SK-N-SH (cell line): ENCODE results near the gene TRAFD1. TPM values are rescaled to one million over a fixed set of nuclear protein-coding genes. Genes with fewer than 3 reads are reported as not detected.
"Not testable (repeated sequence)": the region's sequence is repeated elsewhere in the genome, so short reads cannot be mapped to it uniquely, and the experiment has no call there.

Source experiments
- CTCF ChIA-PET: fragments of 300-600, 350-600 bp; formaldehyde crosslinking; extraction: SDS; loops from one replicate; lab custom pipeline; 2021; lab: Yijun Ruan, JAX
- POLR2A ChIA-PET: fragments of 350-600 bp; sonication (Branson Sonifier 250); formaldehyde crosslinking; extraction: SDS; loops from one replicate; lab custom pipeline; 2020; ENCODE audit warnings: antibody characterized with exemption, inconsistent platforms; lab: Yijun Ruan, JAX
- DNase-seq: peaks from one replicate; pipeline ENCODE4 v3.0.0; 2012
- H2AFZ ChIP-seq: fragments of 200-600 bp; sonication (generic); 2 replicates; pipeline ENCODE4 v1.8.1; 2016; ENCODE audit warnings: antibody characterized with exemption, mild to moderate bottlenecking, low read depth
- H3F3A ChIP-seq: fragments of 200-600 bp; sonication (generic); replicated peaks from 2 replicates; pipeline ENCODE3; 2016; ENCODE audit warnings: antibody characterized with exemption, mild to moderate bottlenecking; ENCODE audit not compliant: insufficient read depth
- H3K27ac ChIP-seq, 2 experiments: fragments of 200-500 bp in 1 of 2; fragments of 200-600 bp in 1 of 2; sonication (Bioruptor generic) in 1 of 2; sonication (generic), shearing (Covaris generic) in 1 of 2; 2 replicates each; pipeline versions ENCODE4 v1.5.1 to v1.6.1; 2014 to 2016; ENCODE audit warnings: low read depth in 2 of 2, inconsistent platforms in 1 of 2, low read length in 1 of 2, mild to moderate bottlenecking in 1 of 2, mixed read lengths in 1 of 2
- H3K27me3 ChIP-seq: fragments of 200-600 bp; sonication (generic), shearing (Covaris generic); 2 replicates; pipeline ENCODE4 v1.6.1; 2016; ENCODE audit warnings: mixed run types; ENCODE audit not compliant: insufficient read depth
- H3K36me3 ChIP-seq, 2 experiments: fragments of 200-500 bp in 1 of 2; fragments of 200-600 bp in 1 of 2; sonication (Bioruptor generic) in 1 of 2; sonication (generic) in 1 of 2; replicated peaks in 1 of 2; 2 replicates each; pipeline versions ENCODE3 to v1.5.1; 2014 to 2016; ENCODE audit warnings: low read length in 1 of 2, mild to moderate bottlenecking in 1 of 2; ENCODE audit not compliant: insufficient read depth in 2 of 2, control insufficient read depth in 1 of 2
- H3K4me1 ChIP-seq, 2 experiments: fragments of 200-500 bp in 1 of 2; fragments of 200-600 bp in 1 of 2; sonication (Bioruptor generic) in 1 of 2; sonication (generic), shearing (Covaris generic) in 1 of 2; 2 replicates each; pipeline versions ENCODE4 v1.5.1 to v1.6.1; 2014 to 2016; ENCODE audit warnings: low read depth in 1 of 2, low read length in 1 of 2, mixed run types in 1 of 2; ENCODE audit not compliant: insufficient read depth in 2 of 2, control insufficient read depth in 1 of 2
- H3K4me2 ChIP-seq: fragments of 200-600 bp; sonication (generic), shearing (Covaris generic); 2 replicates; pipeline ENCODE4 v1.6.1; 2017; ENCODE audit warnings: mixed run types
- H3K4me3 ChIP-seq, 2 experiments: fragments of 200-500 bp in 1 of 2; fragments of 200-600 bp in 1 of 2; sonication (Bioruptor generic) in 1 of 2; sonication (generic), shearing (Covaris generic) in 1 of 2; 2 replicates each; pipeline versions ENCODE4 v1.5.1 to v1.8.1; 2014 to 2016; ENCODE audit warnings: low read depth in 2 of 2, inconsistent platforms in 1 of 2, low read length in 1 of 2, mild to moderate bottlenecking in 1 of 2, mixed read lengths in 1 of 2, moderate library complexity in 1 of 2
- H3K79me2 ChIP-seq: fragments of 200-600 bp; sonication (generic); 2 replicates; pipeline ENCODE4 v1.8.1; 2017; ENCODE audit warnings: mild to moderate bottlenecking; ENCODE audit not compliant: insufficient read depth
- H3K9ac ChIP-seq: fragments of 200-600 bp; sonication (generic); 2 replicates; pipeline ENCODE4 v1.6.1; 2017; ENCODE audit warnings: mixed run types
- H3K9me2 ChIP-seq: fragments of 200-600 bp; sonication (generic); 2 replicates; pipeline ENCODE4 v1.6.1; 2017; ENCODE audit warnings: mixed run types
- H3K9me3 ChIP-seq: fragments of 200-600 bp; sonication (generic); 2 replicates; pipeline ENCODE4 v1.6.1; 2017; ENCODE audit warnings: mixed run types, mild to moderate bottlenecking, moderate library complexity
- H4K20me1 ChIP-seq: fragments of 200-600 bp; sonication (generic); 2 replicates; pipeline ENCODE4 v1.6.1; 2017; ENCODE audit warnings: mild to moderate bottlenecking, mixed run types; ENCODE audit not compliant: insufficient read depth
- CTCF ChIP-seq: fragments of 200-600 bp; sonication (generic); IDR thresholded peaks from 2 replicates; pipeline ENCODE4 v1.6.1; 2017; ENCODE audit warnings: antibody characterized with exemption, mild to moderate bottlenecking, moderate library complexity
- EP300 ChIP-seq, 2 experiments: IDR thresholded peaks; 2 replicates each; pipeline versions ENCODE4 v1.4.0 to v1.6.1; 2012; ENCODE audit warnings: borderline replicate concordance in 1 of 2, low read depth in 1 of 2, low read length in 1 of 2
- EZH2phosphoT487 ChIP-seq: fragments of 200-600 bp; sonication (generic); IDR thresholded peaks from 2 replicates; pipeline ENCODE4 v1.6.1; 2017; ENCODE audit warnings: low read depth, mixed run types, mild to moderate bottlenecking, antibody characterized with exemption, moderate library complexity, borderline replicate concordance
- GATA2 ChIP-seq: sonication (generic); formaldehyde crosslinking; IDR thresholded peaks from 2 replicates; pipeline ENCODE4 v1.5.0; 2020; ENCODE audit warnings: mild to moderate bottlenecking, missing genetic modification reagents
- JUND ChIP-seq: IDR thresholded peaks from 2 replicates; pipeline ENCODE4 v1.4.0; 2012
- NRF1 ChIP-seq: IDR thresholded peaks from 2 replicates; pipeline ENCODE4 v1.6.1; 2012; ENCODE audit warnings: low read depth, mild to moderate bottlenecking, low read length
- POLR2AphosphoS5 ChIP-seq: IDR thresholded peaks from 2 replicates; pipeline ENCODE4 v1.6.1; 2012; ENCODE audit warnings: low read depth, low read length
- RCOR1 ChIP-seq: fragments of 150-350 bp; IDR thresholded peaks from 2 replicates; pipeline ENCODE4 v1.6.1; 2017; ENCODE audit warnings: antibody characterized with exemption, low read length
- REST ChIP-seq: IDR thresholded peaks from 2 replicates; pipeline ENCODE4 v1.6.1; 2012; ENCODE audit warnings: mild to moderate bottlenecking, low read depth, low read length, moderate library complexity
- SIN3A ChIP-seq: IDR thresholded peaks from 2 replicates; pipeline ENCODE4 v1.6.1; 2012; ENCODE audit warnings: low read depth, mild to moderate bottlenecking, low read length, moderate library complexity, borderline replicate concordance
- TAF1 ChIP-seq: IDR thresholded peaks from 2 replicates; pipeline ENCODE4 v1.6.1; 2012; ENCODE audit warnings: low read depth, mild to moderate bottlenecking, low read length, moderate library complexity, borderline replicate concordance
- TEAD4 ChIP-seq: IDR thresholded peaks from 2 replicates; pipeline ENCODE4 v1.4.0; 2012; ENCODE audit warnings: mild to moderate bottlenecking, borderline replicate concordance; ENCODE audit not compliant: insufficient read depth
- USF1 ChIP-seq: IDR thresholded peaks from 2 replicates; pipeline ENCODE4 v1.4.0; 2012; ENCODE audit warnings: low read depth, borderline replicate concordance
- WGBS: methylation state at CpG from one replicate; pipeline ENCODE4 v1.1.6; 2017; ENCODE audit warnings: low lambda C conversion rate; 5-methylcytosine and 5-hydroxymethylcytosine counted together
- polyA plus RNA-seq, 3 experiments: library from polyadenylated mRNA; depleted of rRNA; stranded (reverse); fragments of >200 nt; gene quantifications; 2 replicates each; pipeline ENCODE4 v1.2.3, GENCODE V29; 2012

Gene TRAFD1
- polyA plus RNA-seq, 1 of the 3 experiments (the other 2 are of a cell fraction) = 12.4 TPM

- Histone ChIP-seq H3K36me3 (peaks cover 11 to 49% of the 10 kb centered on the region in 2 experiments), H3K4me1 (peaks cover 0 to 3% of the 10 kb centered on the region in 2 experiments; a peak in 1 of 4 replicates), H3K9me2 (no peaks in the 10 kb centered on the region), H3K9me3 (no peaks in the 10 kb centered on the region), H3K4me3 (no peak overlapping the region), H3K27me3 (no peaks in the 10 kb centered on the region), H3F3A (no peaks in the 10 kb centered on the region), H2AFZ (no peak overlapping the region), H3K4me2 (no peak overlapping the region), H3K9ac (no peak overlapping the region), H4K20me1 (peaks cover 57% of the 10 kb centered on the region), H3K79me2 (peaks cover 99% of the 10 kb centered on the region), H3K27ac (no peak overlapping the region)
- ChIA-PET CTCF (interaction anchor here (1.7 kb wide), 1 partner anchor 15 kb away, joined by 5 read pairs; no protein-coding TSS in a partner anchor), POLR2A (no interaction called here)
- TF ChIP-seq USF1 = no peak
- TF ChIP-seq RCOR1 = no peak
- TF ChIP-seq REST = no peak
- TF ChIP-seq EZH2phosphoT487 = no peak
- no peak for TF ChIP-seq TAF1
- no peak for TF ChIP-seq TEAD4
- TF ChIP-seq EP300 (IDR thresholded peaks at IDR 0.05; ENCODE audit: borderline replicate concordance in 1 of 2, low read depth in 1 of 2, low read length in 1 of 2) = no peak
- no peak for TF ChIP-seq GATA2 (CRISPR knock-in tag)
- TF ChIP-seq SIN3A = no peak
- TF ChIP-seq JUND = no peak
- TF ChIP-seq POLR2AphosphoS5 = no peak
- TF ChIP-seq CTCF = no peak
- TF ChIP-seq NRF1 = no peak
- DNase-seq = no peak
- WGBS = 93% methylated on average over 4 of the region's 4 CpGs
Observed at GRCh38 chr12:112102127-112102526, 23.2 kb upstream of the TRAFD1 start.

GRCh38 chr12:112102746-112103145 lies 22.6 kb upstream of the TRAFD1 start:
- H3K9me3 ChIP-seq, H3K4me3 ChIP-seq, H3K27ac ChIP-seq, H3K9ac ChIP-seq, H3K27me3 ChIP-seq, CTCF ChIA-PET, H3F3A ChIP-seq, H3K4me1 ChIP-seq, DNase-seq, H2AFZ ChIP-seq, H3K4me2 ChIP-seq, H3K9me2 ChIP-seq, POLR2A ChIA-PET: not testable (repeated sequence)
- H4K20me1 ChIP-seq = peaks cover 57% of the 10 kb centered on the region
- H3K79me2 ChIP-seq = peaks cover 99% of the 10 kb centered on the region
- H3K36me3 ChIP-seq = peaks cover 11 to 46% of the 10 kb centered on the region in 2 experiments
- 97% methylated on average over 19 of the region's 19 CpGs for WGBS
